Measurements from ENCODE around the gene HCN4. TPM values are rescaled to one million over a fixed set of nuclear protein-coding genes. Genes with fewer than 3 reads are reported as not detected.

Gene HCN4
- total RNA-seq, 4 donors from 2014 or later: not detected

DNA sequence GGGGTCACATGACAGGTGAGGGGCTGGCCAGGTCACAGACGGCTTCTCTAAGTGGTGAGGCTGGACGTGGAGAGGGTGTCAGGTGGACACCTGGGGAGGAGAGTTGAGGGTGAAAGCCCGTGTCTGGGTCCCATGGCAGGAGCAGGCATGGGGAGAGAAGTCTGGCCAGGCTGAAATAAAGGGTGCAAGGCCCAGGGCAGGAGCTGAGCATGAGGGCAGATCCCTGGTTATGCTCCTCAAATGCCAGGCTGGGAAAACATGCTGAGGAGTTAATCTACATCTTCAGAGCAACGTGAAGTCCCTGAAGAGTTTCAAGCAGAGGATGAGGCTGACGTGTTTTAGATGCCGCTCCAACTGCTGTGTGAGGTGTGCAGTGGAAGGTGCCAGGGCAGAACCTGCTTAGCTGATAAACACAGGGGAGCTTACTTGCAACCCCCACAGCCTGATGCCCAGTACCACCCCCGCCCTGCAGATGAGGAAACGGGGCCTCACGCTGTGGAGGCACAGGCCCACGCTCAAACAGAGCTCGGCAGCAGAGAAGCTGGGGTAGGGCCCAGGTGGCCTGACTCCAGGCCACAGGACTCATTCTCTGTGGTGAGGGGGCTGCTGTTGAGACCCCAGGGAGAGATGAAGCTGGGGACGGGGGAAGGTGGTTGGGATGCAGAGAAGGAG lies 40.5 kb downstream of the HCN4 start:
- intact Hi-C loops (cut with DNase I): no loop called here

DNA sequence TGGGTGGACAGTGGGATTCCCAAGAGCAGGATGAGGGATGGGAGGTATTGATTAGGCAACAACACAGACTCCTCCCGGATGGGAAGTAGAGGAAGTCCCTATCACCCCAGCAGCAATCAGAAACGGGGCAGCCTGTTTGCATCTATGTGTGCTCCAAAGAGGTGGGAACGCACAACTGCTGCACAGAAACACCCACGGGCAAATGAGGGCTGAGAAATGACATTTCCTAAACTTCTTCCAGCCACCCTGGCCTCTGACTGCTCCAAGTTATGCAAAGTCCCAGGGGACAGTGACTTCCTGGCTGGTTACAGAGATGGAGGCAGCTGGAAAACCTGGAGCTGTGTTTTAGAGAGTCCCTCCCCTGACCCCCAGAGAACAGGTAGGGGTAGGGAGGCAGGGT lies 42.6 kb downstream of the HCN4 start:
- no peaks in the 10 kb centered on the region for H3K36me3 ChIP-seq
- H3K4me1 ChIP-seq: no peaks in the 10 kb centered on the region
- intact Hi-C loops (cut with DNase I): no loop called here
- H3K9me3 ChIP-seq: no peaks in the 10 kb centered on the region
- H3K4me3 ChIP-seq: no peak overlapping the region
- peaks cover 0 to 57% (median 0%) of the 10 kb centered on the region in 4 donors for H3K27me3 ChIP-seq
- no peak overlapping the region for H3K27ac ChIP-seq
- TF ChIP-seq POLR2A (IDR thresholded peaks at IDR 0.05) (no peak), CTCF (IDR thresholded peaks at IDR 0.05) (no peak)
- WGBS, 2 donors: 17 to 39% methylated on average over 2 to 4 of the region's 4 CpGs
- DNase-seq: no peak

More for the DNA sequence above, 40.5 kb downstream of the HCN4 start:
- TF ChIP-seq POLR2A (IDR thresholded peaks at IDR 0.05): no peak
- TF ChIP-seq CTCF (IDR thresholded peaks at IDR 0.05): no peak
- no peak for DNase-seq
- Histone ChIP-seq H3K4me3 (no peak overlapping the region), H3K36me3 (no peaks in the 10 kb centered on the region), H3K27me3 (peaks cover 0 to 37% (median 0%) of the 10 kb centered on the region in 4 donors), H3K9me3 (no peaks in the 10 kb centered on the region), H3K27ac (no peak overlapping the region), H3K4me1 (no peaks in the 10 kb centered on the region)
- 78 to 84% methylated on average over 8 to 9 of the region's 12 CpGs for WGBS, 2 donors

- TF ChIP-seq POLR2A (IDR thresholded peaks at IDR 0.05): no peak
- no peak for TF ChIP-seq CTCF (IDR thresholded peaks at IDR 0.05)
- no peak for DNase-seq
- H3K27me3 ChIP-seq: peaks cover 0 to 63% (median 0%) of the 10 kb centered on the region in 4 donors
- WGBS, 2 donors: 45 to 87% methylated on average over 8 to 11 of the region's 29 CpGs
- no peak overlapping the region for H3K27ac ChIP-seq
- H3K4me3 ChIP-seq: no peak overlapping the region
- H3K4me1 ChIP-seq: no peaks in the 10 kb centered on the region
- H3K36me3 ChIP-seq: no peaks in the 10 kb centered on the region
- no peaks in the 10 kb centered on the region for H3K9me3 ChIP-seq
- intact Hi-C loops (cut with DNase I): no loop called here
These were observed 43.4 kb downstream of the HCN4 start for GRCh38 chr15:73325191-73325861.

- Histone ChIP-seq H3K27me3 (peaks cover 0 to 69% (median 0%) of the 10 kb centered on the region in 4 donors), H3K36me3 (no peaks in the 10 kb centered on the region), H3K4me1 (no peaks in the 10 kb centered on the region), H3K27ac (no peak overlapping the region), H3K9me3 (no peaks in the 10 kb centered on the region), H3K4me3 (no peak overlapping the region)
- no peak for TF ChIP-seq CTCF (IDR thresholded peaks at IDR 0.05)
- no peak for TF ChIP-seq POLR2A (IDR thresholded peaks at IDR 0.05)
- intact Hi-C loops (cut with DNase I): no loop called here
- no peak for DNase-seq
- 88 to 97% methylated on average over 8 to 9 of the region's 16 CpGs for WGBS, 2 donors
These were observed 44.1 kb downstream of the HCN4 start for GRCh38 chr15:73324496-73325170.

DNA sequence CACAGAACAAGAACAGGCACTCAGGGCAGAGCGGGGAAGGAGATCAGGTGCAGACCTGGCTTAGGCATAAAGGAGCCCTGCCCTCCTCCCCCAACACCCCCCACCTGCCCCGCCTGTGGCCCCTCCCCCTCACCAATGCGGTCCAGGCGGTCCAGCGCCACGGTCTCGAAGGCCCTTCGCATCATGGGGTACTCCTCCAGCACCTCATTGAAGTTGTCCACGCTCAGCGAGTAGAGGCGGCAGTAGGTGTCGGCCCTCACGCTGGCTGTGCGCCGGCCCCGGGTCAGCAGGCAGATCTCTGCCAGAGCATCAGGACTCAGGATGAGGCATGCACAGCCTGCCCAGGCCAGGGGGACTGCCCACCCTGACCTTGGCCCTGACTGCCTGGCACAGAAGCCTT lies 44.8 kb downstream of the HCN4 start:
- H3K27me3 ChIP-seq: peaks cover 0 to 76% (median 0%) of the 10 kb centered on the region in 4 donors
- TF ChIP-seq POLR2A (IDR thresholded peaks at IDR 0.05) (no peak), CTCF (IDR thresholded peaks at IDR 0.05) (no peak)
- no peak for DNase-seq
- H3K27ac ChIP-seq: no peak overlapping the region
- WGBS, 2 donors: 92% methylated on average over 11 of the region's 16 CpGs; no CpG with 5 or more reads in 1 of the 2 donors
- H3K4me3 ChIP-seq: no peak overlapping the region
- no peaks in the 10 kb centered on the region for H3K4me1 ChIP-seq
- no peaks in the 10 kb centered on the region for H3K36me3 ChIP-seq
- intact Hi-C loops (cut with DNase I): no loop called here
- H3K9me3 ChIP-seq: no peaks in the 10 kb centered on the region

Data from esophagus squamous epithelium (tissue), 5 donors.